ENCODE measurements around the gene P4HB. TPM values are rescaled to one million over a fixed set of nuclear protein-coding genes. Genes with fewer than 3 reads are reported as not detected.

The P4HB gene
- total RNA-seq, 1 experiment from 2014 or later: 759 TPM

GRCh38 chr17:81877569-81877968, 17.2 kb upstream of the P4HB start:
- Histone ChIP-seq H3K27ac (ENCODE audit: low read length) (no peak overlapping the region), H3K4me3 (ENCODE audit: low read depth in 2 of 2, low read length in 2 of 2) (no peak overlapping the region), H3K36me3 (ENCODE audit: control insufficient read depth, insufficient read depth, low read length) (peaks cover 9% of the 10 kb centered on the region), H3K27me3 (ENCODE audit: control insufficient read depth, insufficient read depth, low read length) (no peaks in the 10 kb centered on the region), H3K9me3 (ENCODE audit: control insufficient read depth, insufficient read depth, low read depth, low read length) (no peaks in the 10 kb centered on the region), H3K4me1 (ENCODE audit: control insufficient read depth, insufficient read depth, low read length) (0 out of 2 replicates have a peak, but pooled peaks cover 3% of the 10 kb centered on the region)
- POLR2A ChIA-PET: no interaction called here
- no TSS peak for BruUV-seq (replicated peaks)
- ATAC-seq (no peak), DNase-seq (ENCODE audit: low read depth, low spot score) (no peak)
- in situ Hi-C loops (cut with HindIII; ENCODE audit: low pct_unique_long_range_greater_than_20kb, low sequenced_read_pairs) (no loop called here), intact Hi-C loops (cut with micrococcal nuclease; ENCODE audit: unreplicated experiment) (no loop called here)
- no peak for TF ChIP-seq CTCF (IDR thresholded peaks at IDR 0.05)
- no peak for TF ChIP-seq REST (IDR thresholded peaks at IDR 0.05; ENCODE audit: insufficient read depth in 1 of 2, low read depth in 2 of 2, low read length in 1 of 2)
- TF ChIP-seq TCF7L2 (IDR thresholded peaks at IDR 0.05; ENCODE audit: low read depth, low read length): no peak
- TF ChIP-seq POLR2AphosphoS5 (IDR thresholded peaks at IDR 0.05; ENCODE audit: low read depth, low read length): no peak
- TF ChIP-seq SIN3A (IDR thresholded peaks at IDR 0.05; ENCODE audit: borderline replicate concordance, insufficient read depth, low read depth, low read length): no peak
- CTCF ChIA-PET: no interaction called here

- ATAC-seq (no peak), DNase-seq (ENCODE audit: low read depth, low spot score) (no peak)
- no TSS peak for BruUV-seq (replicated peaks)
- in situ Hi-C loops (cut with HindIII; ENCODE audit: low pct_unique_long_range_greater_than_20kb, low sequenced_read_pairs): no loop called here
- H3K4me3 ChIP-seq (ENCODE audit: low read depth in 2 of 2, low read length in 2 of 2): peak overlapping the region; percentile 77 to 86
- intact Hi-C loops (cut with micrococcal nuclease; ENCODE audit: unreplicated experiment): no loop called here
- no peaks in the 10 kb centered on the region for H3K9me3 ChIP-seq (ENCODE audit: control insufficient read depth, insufficient read depth, low read depth, low read length)
- H3K27ac ChIP-seq (ENCODE audit: low read length): peak overlapping the region; percentile 97
- ChIA-PET CTCF (no interaction called here), POLR2A (no interaction called here)
- H3K4me1 ChIP-seq (ENCODE audit: control insufficient read depth, insufficient read depth, low read length): peaks cover 41% of the 10 kb centered on the region
- TF ChIP-seq SIN3A (IDR thresholded peaks at IDR 0.05; ENCODE audit: borderline replicate concordance, insufficient read depth, low read depth, low read length) (peak; percentile 0; the same call in 1 of the 2 replicates), CTCF (IDR thresholded peaks at IDR 0.05) (no peak; the same call in 1 of the 2 replicates), REST (IDR thresholded peaks at IDR 0.05; ENCODE audit: insufficient read depth in 1 of 2, low read depth in 2 of 2, low read length in 1 of 2) (0 out of 4 replicates have a peak, but pooled peaks of 1 of the 2 experiments have one; percentile 12), POLR2AphosphoS5 (IDR thresholded peaks at IDR 0.05; ENCODE audit: low read depth, low read length) (peak; percentile 80), TCF7L2 (IDR thresholded peaks at IDR 0.05; ENCODE audit: low read depth, low read length) (no peak)
- peaks cover 9% of the 10 kb centered on the region; the same call in 1 of the 2 replicates for H3K36me3 ChIP-seq (ENCODE audit: control insufficient read depth, insufficient read depth, low read length)
- H3K27me3 ChIP-seq (ENCODE audit: control insufficient read depth, insufficient read depth, low read length): no peaks in the 10 kb centered on the region
Observed at GRCh38 chr17:81871387-81872230, 11.3 kb upstream of the P4HB start.
